Endothelial cell (in vitro differentiated cells): Measurements from ENCODE around the gene B3GAT1. TPM values are rescaled to one million over a fixed set of nuclear protein-coding genes. Genes with fewer than 3 reads are reported as not detected.

Experiments used
- DNase-seq: peaks from one replicate; pipeline ENCODE4 v3.0.0; 2021; ENCODE audit warnings: low spot score
- H3K27ac Mint-ChIP-seq: one replicate; pipeline ENCODE4 v1.8.0; 2021; ENCODE audit warnings: mixed read lengths, inconsistent platforms; ENCODE audit not compliant: unreplicated experiment
- H3K27me3 Mint-ChIP-seq: one replicate; pipeline ENCODE4 v1.8.0; 2021; ENCODE audit warnings: mild to moderate bottlenecking, moderate library complexity, mixed read lengths, inconsistent platforms; ENCODE audit not compliant: unreplicated experiment
- H3K36me3 Mint-ChIP-seq: one replicate; pipeline ENCODE4 v1.8.0; 2021; ENCODE audit warnings: mild to moderate bottlenecking, low read depth, mixed read lengths, inconsistent platforms; ENCODE audit not compliant: unreplicated experiment
- H3K4me1 Mint-ChIP-seq: one replicate; pipeline ENCODE4 v1.8.0; 2021; ENCODE audit warnings: mild to moderate bottlenecking, mixed read lengths, inconsistent platforms; ENCODE audit not compliant: unreplicated experiment
- H3K4me3 Mint-ChIP-seq: one replicate; pipeline ENCODE4 v1.8.0; 2021; ENCODE audit warnings: mild to moderate bottlenecking, mixed read lengths, inconsistent platforms; ENCODE audit not compliant: unreplicated experiment
- H3K9me3 Mint-ChIP-seq: one replicate; pipeline ENCODE4 v1.8.0; 2021; ENCODE audit warnings: mixed read lengths, inconsistent platforms; ENCODE audit not compliant: unreplicated experiment
- CTCF ChIP-seq: fragments of 200-600 bp; sonication (generic); IDR thresholded peaks from one replicate; pipeline ENCODE4 v1.5.0; 2021; ENCODE audit warnings: antibody characterized with exemption; ENCODE audit not compliant: unreplicated experiment
- total RNA-seq: library from RNA; stranded (reverse); fragmentation: NEBNext Ultra II Directional; extraction: Animal tissue kit (Norgen Biotek cat#: 25700); gene quantifications from one replicate; pipeline ENCODE4 v1.2.1, GENCODE V29; 2021; ENCODE audit not compliant: unreplicated experiment

Gene B3GAT1
- total RNA-seq, 1 donor from 2014 or later = 18.2 TPM

DNA sequence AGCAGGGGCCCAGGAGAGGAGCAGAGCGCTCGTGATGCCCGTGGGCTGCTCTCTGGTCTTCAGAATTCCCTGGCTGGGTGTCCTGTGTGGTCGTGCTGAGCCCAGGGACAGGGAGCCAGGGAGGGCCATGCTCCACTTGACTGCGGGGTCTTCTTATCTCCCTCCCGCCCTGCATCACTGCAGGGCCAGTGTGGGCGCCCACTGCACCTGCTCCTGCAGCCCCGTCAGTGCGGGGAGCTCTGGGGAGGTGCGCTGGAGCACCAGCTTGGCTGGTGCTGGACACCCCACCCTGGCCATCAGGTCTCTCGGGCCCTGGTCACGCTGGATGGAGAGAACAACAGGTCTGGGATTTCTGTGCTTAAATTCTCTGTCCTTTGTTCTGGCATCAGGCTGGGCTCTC lies 31.8 kb downstream of the B3GAT1 start:
- Mint-ChIP-seq H3K27ac (no peak overlapping the region), H3K27me3 (peaks cover 4% of the 10 kb centered on the region), H3K9me3 (no peaks in the 10 kb centered on the region), H3K4me1 (no peaks in the 10 kb centered on the region), H3K36me3 (peaks cover 7% of the 10 kb centered on the region), H3K4me3 (no peak overlapping the region)
- no peak for DNase-seq
- no peak for TF ChIP-seq CTCF

DNA sequence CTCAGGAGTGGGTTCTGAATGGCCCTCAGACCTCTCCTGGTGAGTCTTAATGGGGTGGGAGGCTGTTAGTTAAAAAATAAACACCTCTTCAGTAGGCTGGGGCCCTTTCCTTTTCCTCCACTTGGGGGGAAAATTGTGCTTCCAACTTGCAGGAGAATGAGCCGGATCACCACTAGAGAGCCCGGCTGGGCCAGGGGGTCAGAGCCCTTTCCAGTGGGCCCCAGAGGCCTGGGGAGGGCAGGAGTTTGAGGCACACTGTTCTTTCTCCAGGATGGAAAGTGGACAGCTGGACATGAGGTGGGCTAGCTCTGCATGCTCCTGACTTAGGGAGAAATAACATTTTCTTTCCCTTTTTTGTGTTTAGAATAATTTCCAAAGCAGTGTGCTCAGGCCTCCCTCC lies 32.8 kb downstream of the B3GAT1 start:
- DNase-seq = no peak
- Mint-ChIP-seq H3K4me3 (no peak overlapping the region), H3K36me3 (peaks cover 7% of the 10 kb centered on the region), H3K27me3 (peaks cover 4% of the 10 kb centered on the region), H3K4me1 (no peaks in the 10 kb centered on the region), H3K27ac (no peak overlapping the region), H3K9me3 (no peaks in the 10 kb centered on the region)
- no peak for TF ChIP-seq CTCF

DNA sequence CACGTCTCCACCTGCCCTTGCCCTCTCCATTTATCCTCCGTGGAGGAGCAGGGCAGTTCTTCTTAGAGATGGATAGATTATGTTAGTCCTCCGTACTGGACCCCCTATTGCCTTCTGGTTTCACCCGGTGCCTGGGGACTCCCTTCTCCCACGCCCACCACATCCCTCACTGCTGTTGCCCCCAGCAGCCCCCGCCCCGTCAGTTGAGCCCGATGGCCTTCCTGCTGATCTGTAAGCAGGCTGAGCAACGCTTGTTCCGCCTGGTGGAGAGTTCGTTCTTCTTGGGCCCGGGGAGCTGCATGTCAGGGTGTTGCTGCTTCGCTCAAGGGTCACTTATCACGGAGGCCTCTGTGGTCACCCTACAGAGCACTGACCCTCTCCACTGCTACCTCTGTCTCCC lies 34.2 kb downstream of the B3GAT1 start:
- no peak overlapping the region for H3K27ac Mint-ChIP-seq
- no peaks in the 10 kb centered on the region for H3K9me3 Mint-ChIP-seq
- no peak for TF ChIP-seq CTCF
- H3K36me3 Mint-ChIP-seq = peaks cover 4% of the 10 kb centered on the region
- H3K4me3 Mint-ChIP-seq = no peak overlapping the region
- no peak for DNase-seq
- no peaks in the 10 kb centered on the region for H3K4me1 Mint-ChIP-seq
- peaks cover 4% of the 10 kb centered on the region for H3K27me3 Mint-ChIP-seq

DNA sequence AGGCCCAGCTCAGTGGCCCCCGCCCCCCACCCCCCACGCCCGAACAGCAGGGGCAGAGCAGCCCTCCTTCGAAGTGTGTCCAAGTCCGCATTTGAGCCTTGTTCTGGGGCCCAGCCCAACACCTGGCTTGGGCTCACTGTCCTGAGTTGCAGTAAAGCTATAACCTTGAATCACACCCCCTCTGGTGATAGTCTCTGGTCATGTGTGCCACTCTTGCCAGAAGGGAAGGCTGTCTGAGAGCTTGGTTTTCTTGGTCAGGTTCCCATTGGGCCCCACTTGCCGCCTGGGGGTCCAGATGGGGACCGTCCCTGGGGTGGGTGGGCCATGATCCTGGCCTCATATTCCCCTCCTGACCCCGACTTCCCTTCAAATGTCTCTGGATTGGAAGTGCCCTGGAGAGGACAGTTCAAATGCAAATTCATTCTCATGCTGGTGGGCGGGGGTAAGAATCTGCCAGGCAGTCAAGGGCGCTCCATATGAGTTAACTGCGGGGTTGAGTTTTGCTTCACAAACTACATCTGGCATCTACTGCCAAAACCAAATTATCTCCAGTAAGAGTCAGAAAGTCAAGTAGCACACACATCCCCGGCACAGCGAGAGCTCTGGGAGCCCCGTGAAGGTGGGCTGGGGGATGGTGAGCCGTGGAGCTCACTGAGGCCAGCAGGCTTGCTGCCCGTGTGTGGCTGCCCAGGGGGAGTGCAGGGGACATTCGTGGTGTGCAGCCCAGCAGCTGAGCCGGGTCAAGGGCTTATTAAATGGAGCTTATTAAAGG lies 35.7 kb downstream of the B3GAT1 start:
- TF ChIP-seq CTCF = no peak
- no peak for DNase-seq
- Mint-ChIP-seq H3K27ac (no peak overlapping the region), H3K4me1 (no peaks in the 10 kb centered on the region), H3K9me3 (no peaks in the 10 kb centered on the region), H3K4me3 (no peak overlapping the region), H3K36me3 (peaks cover 4% of the 10 kb centered on the region), H3K27me3 (peaks cover 4% of the 10 kb centered on the region)

DNA sequence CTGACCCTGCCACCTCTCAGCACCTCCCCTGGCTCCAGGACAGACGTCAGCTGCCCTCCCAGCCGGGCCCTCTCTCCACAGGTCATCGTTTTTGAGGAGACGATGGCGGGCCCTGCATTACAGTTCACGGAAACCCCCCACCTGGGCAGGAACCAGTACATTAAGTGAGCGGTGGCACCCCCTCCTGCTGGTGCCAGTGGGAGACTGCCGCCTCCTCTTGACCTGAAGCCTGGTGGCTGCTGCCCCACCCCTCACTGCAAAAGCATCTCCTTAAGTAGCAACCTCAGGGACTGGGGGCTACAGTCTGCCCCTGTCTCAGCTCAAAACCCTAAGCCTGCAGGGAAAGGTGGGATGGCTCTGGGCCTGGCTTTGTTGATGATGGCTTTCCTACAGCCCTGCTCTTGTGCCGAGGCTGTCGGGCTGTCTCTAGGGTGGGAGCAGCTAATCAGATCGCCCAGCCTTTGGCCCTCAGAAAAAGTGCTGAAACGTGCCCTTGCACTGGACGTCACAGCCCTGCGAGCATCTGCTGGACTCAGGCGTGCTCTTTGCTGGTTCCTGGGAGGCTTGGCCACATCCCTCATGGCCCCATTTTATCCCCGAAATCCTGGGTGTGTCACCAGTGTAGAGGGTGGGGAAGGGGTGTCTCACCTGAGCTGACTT lies 37.0 kb downstream of the B3GAT1 start:
- peaks cover 4% of the 10 kb centered on the region for H3K36me3 Mint-ChIP-seq
- no peak overlapping the region for H3K27ac Mint-ChIP-seq
- no peaks in the 10 kb centered on the region for H3K4me1 Mint-ChIP-seq
- no peak overlapping the region for H3K4me3 Mint-ChIP-seq
- H3K27me3 Mint-ChIP-seq = peaks cover 6% of the 10 kb centered on the region
- H3K9me3 Mint-ChIP-seq = no peaks in the 10 kb centered on the region
- TF ChIP-seq CTCF = no peak
- no peak for DNase-seq
